H9 (cell line): ENCODE measurements around the gene OPRL1. TPM values are rescaled to one million over a fixed set of nuclear protein-coding genes. Genes with fewer than 3 reads are reported as not detected.

Experiments
- DNase-seq: peaks from one replicate; pipeline ENCODE4 v3.0.0-alpha.2; 2017
- H2AFZ ChIP-seq: one replicate; pipeline ENCODE4 v1.6.1; 2013; ENCODE audit warnings: mild to moderate bottlenecking, low read length, control low read depth, moderate library complexity
- H2AK5ac ChIP-seq: 2 replicates; pipeline ENCODE4 v1.6.1; 2013; ENCODE audit warnings: low read length, control low read depth, mixed read lengths; ENCODE audit not compliant: insufficient read length
- H2BK120ac ChIP-seq: one replicate; pipeline ENCODE4 v1.6.1; 2013; ENCODE audit warnings: low read depth, mild to moderate bottlenecking, low read length, control low read depth, inconsistent platforms; ENCODE audit not compliant: poor library complexity, severe bottlenecking
- H2BK12ac ChIP-seq: 2 replicates; pipeline ENCODE4 v1.6.1; 2013; ENCODE audit warnings: low read length, control low read depth, mixed read lengths, low read depth; ENCODE audit not compliant: insufficient read length
- H2BK15ac ChIP-seq: 2 replicates; pipeline ENCODE4 v1.6.1; 2013; ENCODE audit warnings: low read depth, low read length, control low read depth
- H2BK20ac ChIP-seq: one replicate; pipeline ENCODE4 v1.6.1; 2013; ENCODE audit warnings: low read depth, mild to moderate bottlenecking, low read length, control low read depth, inconsistent platforms; ENCODE audit not compliant: poor library complexity, severe bottlenecking
- H2BK5ac ChIP-seq: 2 replicates; pipeline ENCODE4 v1.6.1; 2013; ENCODE audit warnings: low read length, control low read depth, mixed read lengths; ENCODE audit not compliant: insufficient read length
- H3K14ac ChIP-seq: 2 replicates; pipeline ENCODE4 v1.6.1; 2013; ENCODE audit warnings: low read length, control low read depth; ENCODE audit not compliant: insufficient read depth
- H3K18ac ChIP-seq: 2 replicates; pipeline ENCODE4 v1.6.1; 2013; ENCODE audit warnings: low read depth, mild to moderate bottlenecking, mixed read lengths, low read length, control low read depth; ENCODE audit not compliant: insufficient read length
- H3K23ac ChIP-seq: 2 replicates; pipeline ENCODE4 v1.6.1; 2013; ENCODE audit warnings: low read length, control low read depth, mixed read lengths, low read depth; ENCODE audit not compliant: insufficient read length
- H3K23me2 ChIP-seq: 2 replicates; pipeline ENCODE4 v1.6.1; 2013; ENCODE audit warnings: low read depth, mild to moderate bottlenecking, mixed read lengths, low read length, control low read depth; ENCODE audit not compliant: insufficient read length, poor library complexity, severe bottlenecking
- H3K27ac ChIP-seq: 2 replicates; pipeline ENCODE4 v1.5.1; 2013; ENCODE audit warnings: low read length, control low read depth, mixed read lengths, low read depth; ENCODE audit not compliant: insufficient read length
- H3K27me3 ChIP-seq: 2 replicates; pipeline ENCODE4 v1.6.1; 2013; ENCODE audit warnings: low read length, control low read depth, inconsistent platforms; ENCODE audit not compliant: insufficient read depth
- H3K4ac ChIP-seq: 2 replicates; pipeline ENCODE4 v1.6.1; 2013; ENCODE audit warnings: low read depth, mild to moderate bottlenecking, control low read depth, inconsistent platforms, low read length, moderate library complexity
- H3K4me1 ChIP-seq: 2 replicates; pipeline ENCODE4 v1.6.1; 2013; ENCODE audit warnings: low read length, control low read depth, inconsistent platforms; ENCODE audit not compliant: insufficient read depth
- H3K4me2 ChIP-seq: 2 replicates; pipeline ENCODE4 v1.6.1; 2013; ENCODE audit warnings: low read length, control low read depth, mixed read lengths; ENCODE audit not compliant: insufficient read length, insufficient read depth
- H3K56ac ChIP-seq: 2 replicates; pipeline ENCODE4 v1.6.1; 2013; ENCODE audit warnings: low read depth, mild to moderate bottlenecking, mixed read lengths, low read length, control low read depth; ENCODE audit not compliant: insufficient read length
- H3K79me1 ChIP-seq: 2 replicates; pipeline ENCODE4 v1.6.1; 2013; ENCODE audit warnings: low read depth, mild to moderate bottlenecking, moderate library complexity, low read length, control low read depth, inconsistent platforms; ENCODE audit not compliant: insufficient read depth, poor library complexity, severe bottlenecking
- H3K79me2 ChIP-seq: 2 replicates; pipeline ENCODE4 v1.6.1; 2013; ENCODE audit warnings: low read length, control low read depth, inconsistent platforms; ENCODE audit not compliant: insufficient read depth
- H3K9ac ChIP-seq: 2 replicates; pipeline ENCODE4 v1.6.1; 2013; ENCODE audit warnings: low read length, control low read depth, mixed read lengths; ENCODE audit not compliant: insufficient read length; ENCODE audit errors: extremely low read depth
- H3K9me3 ChIP-seq: one replicate; pipeline ENCODE4 v1.6.1; 2013; ENCODE audit warnings: low read depth, low read length, inconsistent platforms; ENCODE audit not compliant: control insufficient read depth
- H3T11ph ChIP-seq: one replicate; pipeline ENCODE4 v1.6.1; 2013; ENCODE audit warnings: mild to moderate bottlenecking, low read length, control low read depth, inconsistent platforms
- H4K20me1 ChIP-seq: one replicate; pipeline ENCODE4 v1.6.1; 2013; ENCODE audit not compliant: control insufficient read depth, insufficient read length, insufficient read depth
- H4K5ac ChIP-seq: 2 replicates; pipeline ENCODE4 v1.6.1; 2013; ENCODE audit warnings: low read depth, mild to moderate bottlenecking, mixed read lengths, low read length, control low read depth; ENCODE audit not compliant: insufficient read length
- H4K8ac ChIP-seq: replicated peaks from 2 replicates; pipeline ENCODE4 v1.6.1; 2013; ENCODE audit warnings: low read length, control low read depth, mixed read lengths, low read depth; ENCODE audit not compliant: insufficient read length
- H4K91ac ChIP-seq: 2 replicates; pipeline ENCODE4 v1.6.1; 2013; ENCODE audit warnings: low read depth, mild to moderate bottlenecking, moderate library complexity, mixed read lengths, low read length, control low read depth; ENCODE audit not compliant: insufficient read length
- H3K27ac Mint-ChIP-seq, 3 experiments: 2 replicates in 2 of 3; 3 replicates in 1 of 3; pipeline ENCODE4 v1.8.0; 2020 to 2021; ENCODE audit warnings: mixed read lengths in 3 of 3, mild to moderate bottlenecking in 1 of 3, moderate library complexity in 1 of 3
- H3K27me3 Mint-ChIP-seq: 2 replicates; pipeline ENCODE4 v1.8.0; 2021; ENCODE audit warnings: low read depth, mild to moderate bottlenecking, moderate library complexity, mixed read lengths
- H3K36me3 Mint-ChIP-seq, 3 experiments: 2 replicates in 2 of 3; 3 replicates in 1 of 3; pipeline ENCODE4 v1.8.0; 2020 to 2021; ENCODE audit warnings: low read depth in 3 of 3, mixed read lengths in 3 of 3; ENCODE audit not compliant: insufficient read depth in 1 of 3
- H3K4me1 Mint-ChIP-seq, 2 experiments: 2 replicates each; pipeline ENCODE4 v1.8.0; 2020; ENCODE audit warnings: mixed read lengths in 2 of 2
- H3K4me3 Mint-ChIP-seq, 2 experiments: 2 replicates in 1 of 2; 3 replicates in 1 of 2; pipeline ENCODE4 v1.8.0; 2020 to 2021; ENCODE audit warnings: mild to moderate bottlenecking in 2 of 2, mixed read lengths in 2 of 2, moderate library complexity in 1 of 2
- H3K9me3 Mint-ChIP-seq, 2 experiments: 2 replicates in 1 of 2; 3 replicates in 1 of 2; pipeline ENCODE4 v1.8.0; 2020; ENCODE audit warnings: mild to moderate bottlenecking in 2 of 2, mixed read lengths in 2 of 2, moderate library complexity in 1 of 2
- CTCF ChIP-seq: fragments of 200-600 bp; sonication (generic); conservative IDR thresholded peaks from 3 replicates; pipeline ENCODE4 v1.8.0; 2021; ENCODE audit warnings: antibody characterized with exemption, mild to moderate bottlenecking
- WGBS: extraction: QIAGEN DNeasy Blood & Tissue Kit; methylation state at CpG from one replicate; pipeline ENCODE4 v1.1.7; 2013; ENCODE audit warnings: missing lambda C conversion rate, low lambda C conversion rate, mixed read lengths; ENCODE audit not compliant: insufficient read length; ENCODE audit errors: extremely low coverage; 5-methylcytosine and 5-hydroxymethylcytosine counted together
- total RNA-seq: library from RNA; stranded (reverse); gene quantifications from 2 replicates; pipeline ENCODE4 v1.2.1, GENCODE V29; 2021

The OPRL1 gene
- total RNA-seq, 1 experiment from 2014 or later = 0.90 TPM

- peaks cover 9% of the 10 kb centered on the region for H3K9me3 ChIP-seq
- H3K27ac Mint-ChIP-seq = no peak overlapping the region
- no peak overlapping the region for H3K23ac ChIP-seq
- peaks cover 20 to 36% of the 10 kb centered on the region in 2 experiments for H3K4me1 Mint-ChIP-seq
- no peak overlapping the region for H2AK5ac ChIP-seq
- H3K56ac ChIP-seq = no peak overlapping the region
- no peak overlapping the region for H3K27ac ChIP-seq
- no peak for TF ChIP-seq CTCF
- no peak overlapping the region for H2BK15ac ChIP-seq
- H3K9me3 Mint-ChIP-seq = peaks cover 21 to 23% of the 10 kb centered on the region in 2 experiments
- no CpG with 5 or more reads among the region's 8 CpGs for WGBS
- no peaks in the 10 kb centered on the region for H3K79me2 ChIP-seq
- peaks cover 12 to 18% (median 12%) of the 10 kb centered on the region in 3 experiments for H3K36me3 Mint-ChIP-seq
- H3K18ac ChIP-seq = no peak overlapping the region
- no peak overlapping the region for H4K91ac ChIP-seq
- H3K14ac ChIP-seq = no peak overlapping the region
- no peaks in the 10 kb centered on the region for H3K27me3 ChIP-seq
- no peaks in the 10 kb centered on the region for H3K79me1 ChIP-seq
- H2BK5ac ChIP-seq = no peak overlapping the region
- no peaks in the 10 kb centered on the region for H4K20me1 ChIP-seq
- no peak overlapping the region for H3K9ac ChIP-seq
- H2AFZ ChIP-seq = no peak overlapping the region
- no peak overlapping the region for H2BK12ac ChIP-seq
- no peak overlapping the region for H3K4me2 ChIP-seq
- no peak overlapping the region for H4K5ac ChIP-seq
- peaks cover 8% of the 10 kb centered on the region for H3K27me3 Mint-ChIP-seq
- no peak overlapping the region for H3K4me3 Mint-ChIP-seq
- no peak overlapping the region for H2BK120ac ChIP-seq
- no peak overlapping the region for H4K8ac ChIP-seq
- no peaks in the 10 kb centered on the region for H3K23me2 ChIP-seq
- DNase-seq = no peak
- H3K4ac ChIP-seq = no peak overlapping the region
- no peak overlapping the region for H2BK20ac ChIP-seq
- no peaks in the 10 kb centered on the region for H3K4me1 ChIP-seq
- H3T11ph ChIP-seq = no peak overlapping the region
Measured at GRCh38 chr20:64144144-64144912, 64.4 kb downstream of the OPRL1 start.
